GM12891 (cell line): ENCODE measurements around the gene PAK5.

Experiments used
- PAX5 ChIP-seq: IDR thresholded peaks from 2 replicates; pipeline ENCODE4 v1.6.1; 2011; ENCODE audit warnings: low read length, moderate library complexity, mild to moderate bottlenecking; ENCODE audit not compliant: insufficient read depth, severe bottlenecking
- POLR2A ChIP-seq: IDR thresholded peaks from 2 replicates; pipeline ENCODE4 v1.6.1; 2011; ENCODE audit warnings: low read depth, low read length, control low read depth
- TAF1 ChIP-seq: IDR thresholded peaks from 2 replicates; pipeline ENCODE4 v1.6.1; 2011; ENCODE audit warnings: low read depth, low read length, control low read depth

GRCh38 chr20:9515214-9515585, 323.7 kb downstream of the PAK5 start:
- TF ChIP-seq POLR2A, result no peak
- no peak for TF ChIP-seq TAF1
- no peak for TF ChIP-seq PAX5
